ENCODE measurements around the gene PTCHD4. TPM values are rescaled to one million over a fixed set of nuclear protein-coding genes. Genes with fewer than 3 reads are reported as not detected.

The PTCHD4 gene
- total RNA-seq, 1 donor, result 4.7 TPM

GRCh38 chr6:48061265-48061990 is 49.6 kb downstream of the PTCHD4 start:
- no peak overlapping the region for H3K4me3 ChIP-seq (ENCODE audit: low read depth, low read length)
- TF ChIP-seq CTCF (IDR thresholded peaks at IDR 0.05; ENCODE audit: insufficient read depth, low read depth, low read length), result no peak
- DNase-seq (ENCODE audit: low read depth), result no peak
